B cell (primary cell): Measurements from ENCODE around the gene AXDND1. TPM values are rescaled to one million over a fixed set of nuclear protein-coding genes. Genes with fewer than 3 reads are reported as not detected.

Experiments
- ATAC-seq: fragments of 200-7000 bp; cut with Tn5 transposase; one replicate; pipeline ENCODE4 v1.10.0; 2021; ENCODE audit warnings: low read depth, mild to moderate bottlenecking, moderate number of reproducible peaks, moderate library complexity
- CTCF ChIA-PET: fragments of 350-600 bp; sonication (Branson Sonifier 250); formaldehyde crosslinking; loops from one replicate; lab custom pipeline; 2021; ENCODE audit warnings: antibody characterized with exemption, inconsistent platforms; lab: Charles Lee
- POLR2A ChIA-PET: fragments of 350-600 bp; sonication (Branson Sonifier 250); formaldehyde crosslinking; loops from one replicate; lab custom pipeline; 2021; ENCODE audit warnings: antibody characterized with exemption; lab: Charles Lee
- DNase-seq: peaks from one replicate; pipeline ENCODE4 v3.0.0; 2013
- H2AFZ ChIP-seq: 2 replicates; pipeline ENCODE4 v1.6.1; 2012; ENCODE audit warnings: mild to moderate bottlenecking, low read depth, low read length; ENCODE audit not compliant: insufficient read depth, poor library complexity, severe bottlenecking
- H3K27ac ChIP-seq, 2 donors: 1 replicate in 1 of 2; 2 replicates in 1 of 2; pipeline ENCODE4 v1.5.1; 2012 to 2013; ENCODE audit warnings: low read length in 2 of 2, mild to moderate bottlenecking in 2 of 2, moderate library complexity in 1 of 2
- H3K27me3 ChIP-seq, 4 experiments: fragments of 200-600 bp in 1 of 4; sonication (generic) in 1 of 4; replicated peaks in 1 of 4; 1 replicate in 2 of 4; 2 replicates in 2 of 4; pipeline versions ENCODE4 v1.6.1 to v1.7.0; 2013 to 2016; ENCODE audit warnings: low read length in 3 of 4, mild to moderate bottlenecking in 2 of 4, mixed read lengths in 1 of 4, moderate library complexity in 1 of 4; ENCODE audit not compliant: insufficient read depth in 4 of 4, control insufficient read depth in 3 of 4; ENCODE audit errors: control extremely low read depth in 1 of 4
- H3K36me3 ChIP-seq, 2 experiments: replicated peaks in 1 of 2; 1 replicate in 1 of 2; 2 replicates in 1 of 2; pipeline versions ENCODE4 v1.6.1 to v1.7.1; 2013; ENCODE audit warnings: low read length in 1 of 2; ENCODE audit not compliant: insufficient read depth in 2 of 2, control insufficient read depth in 1 of 2; ENCODE audit errors: control extremely low read depth in 1 of 2, extremely low read depth in 1 of 2
- H3K4me1 ChIP-seq, 2 donors: fragments of 200-600 bp in 1 of 2; sonication (generic) in 1 of 2; 1 replicate in 1 of 2; 2 replicates in 1 of 2; pipeline versions ENCODE4 v1.5.1 to v1.6.1; 2013 to 2017; ENCODE audit warnings: low read length in 2 of 2; ENCODE audit not compliant: control insufficient read depth in 2 of 2, insufficient read depth in 2 of 2
- H3K4me2 ChIP-seq: replicated peaks from 2 replicates; pipeline ENCODE3; 2012; ENCODE audit warnings: mild to moderate bottlenecking, low read depth, low read length; ENCODE audit not compliant: poor library complexity, severe bottlenecking
- H3K4me3 ChIP-seq, 5 experiments: fragments of 200-600 bp in 1 of 5; sonication (generic) in 1 of 5; 1 replicate in 3 of 5; 2 replicates in 2 of 5; pipeline versions ENCODE4 v1.5.1 to v1.7.0; 2011 to 2016; ENCODE audit warnings: low read length in 4 of 5, mild to moderate bottlenecking in 4 of 5, low read depth in 2 of 5, control low read depth in 1 of 5, moderate library complexity in 1 of 5; ENCODE audit not compliant: insufficient read depth in 1 of 5; ENCODE audit errors: control extremely low read depth in 1 of 5, extremely low read depth in 1 of 5
- H3K79me2 ChIP-seq: fragments of 200-600 bp; sonication (generic); one replicate; pipeline ENCODE4 v1.6.0; 2016; ENCODE audit warnings: low read length; ENCODE audit not compliant: control insufficient read depth, insufficient read depth
- H3K9ac ChIP-seq: fragments of 200-600 bp; sonication (generic); 2 replicates; pipeline ENCODE4 v1.6.1; 2017; ENCODE audit warnings: mild to moderate bottlenecking, low read length, moderate library complexity
- H3K9me3 ChIP-seq, 3 donors: one replicate each; pipeline versions ENCODE4 v1.6.1 to v1.7.1; 2013; ENCODE audit warnings: low read length in 2 of 3; ENCODE audit not compliant: control insufficient read depth in 2 of 3, insufficient read depth in 1 of 3; ENCODE audit errors: control extremely low read depth in 1 of 3
- H4K20me1 ChIP-seq: 2 replicates; pipeline ENCODE4 v1.6.0; 2012; ENCODE audit warnings: mild to moderate bottlenecking, low read length; ENCODE audit not compliant: insufficient read depth, control insufficient read depth, poor library complexity, severe bottlenecking
- H3K27ac Mint-ChIP-seq: one replicate; pipeline ENCODE4 v1.8.0; 2021; ENCODE audit warnings: mixed read lengths
- H3K27me3 Mint-ChIP-seq: one replicate; pipeline ENCODE4 v1.8.0; 2021; ENCODE audit warnings: mixed read lengths
- H3K4me1 Mint-ChIP-seq: one replicate; pipeline ENCODE4 v1.8.0; 2021; ENCODE audit warnings: mixed read lengths
- H3K4me3 Mint-ChIP-seq: one replicate; pipeline ENCODE4 v1.8.0; 2021; ENCODE audit warnings: mixed read lengths
- H3K9me3 Mint-ChIP-seq: one replicate; pipeline ENCODE4 v1.8.0; 2022; ENCODE audit warnings: mixed read lengths; ENCODE audit not compliant: insufficient read depth
- EZH2 ChIP-seq: IDR thresholded peaks from 2 replicates; pipeline ENCODE4 v1.6.1; 2012; ENCODE audit warnings: borderline replicate concordance, low read depth, mild to moderate bottlenecking, moderate library complexity, low read length; ENCODE audit not compliant: insufficient read depth, poor library complexity, severe bottlenecking
- WGBS: methylation state at CpG from one replicate; pipeline ENCODE4 v1.1.5; 2013; ENCODE audit warnings: missing lambda C conversion rate; ENCODE audit not compliant: insufficient coverage; 5-methylcytosine and 5-hydroxymethylcytosine counted together
- intact Hi-C: fragments of 100-400 bp; cut with micrococcal nuclease; formaldehyde crosslinking; loops from one replicate; pipeline ENCODE4 v1.10.0; 2022
- polyA plus RNA-seq: library from polyadenylated mRNA; depleted of rRNA; stranded (reverse); fragments of >200 nt; gene quantifications from 2 replicates; pipeline ENCODE4 v1.2.3, GENCODE V29; 2012
- total RNA-seq, 2 donors: library from RNA; stranded (reverse); fragments of 120-200 nt in 1 of 2; gene quantifications; 1 replicate in 1 of 2; 2 replicates in 1 of 2; pipeline versions ENCODE4 v1.2.3 to v1.2.4, GENCODE V29; 2013 to 2022
- TF ChIP-seq, protein P1 (sequence below): fragments of 200-600 bp; IDR thresholded peaks from one replicate; pipeline ENCODE4 v1.8.0; 2022; ENCODE audit warnings: antibody characterized with exemption, mild to moderate bottlenecking

AXDND1 gene
- total and polyA plus RNA-seq, 2 donors (not counting 1 experiment from before 2014, with no cell fraction given) = 0.40 to 1.1 TPM

DNA sequence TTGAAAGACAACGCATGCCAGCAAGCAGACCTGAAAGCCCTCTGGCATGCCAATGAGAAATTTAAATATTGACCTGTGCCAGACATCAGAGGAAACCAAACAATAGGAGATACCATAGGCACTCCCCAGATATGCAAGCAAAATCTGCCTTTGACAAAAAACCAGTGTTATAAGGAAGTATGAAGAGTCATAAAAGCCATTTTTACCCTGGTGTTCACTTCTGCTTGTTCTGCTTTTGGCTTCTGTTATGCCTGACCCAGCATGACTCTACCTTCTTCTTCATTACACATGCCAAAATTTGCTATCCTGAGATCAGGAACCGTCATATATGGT, 183.6 kb downstream of the AXDND1 start:
- Histone ChIP-seq H3K27me3 (peaks cover 0 to 2% (median 0%) of the 10 kb centered on the region in 4 experiments), H3K4me3 (no peak overlapping the region), H2AFZ (no peak overlapping the region), H3K4me1 (no peaks in the 10 kb centered on the region), H4K20me1 (no peaks in the 10 kb centered on the region), H3K4me2 (no peak overlapping the region), H3K9ac (no peak overlapping the region), H3K27ac (no peak overlapping the region), H3K79me2 (no peaks in the 10 kb centered on the region), H3K36me3 (no peaks in the 10 kb centered on the region), H3K9me3 (no peaks in the 10 kb centered on the region)
- H3K4me3 Mint-ChIP-seq = no peak overlapping the region
- no peak for ATAC-seq
- no CpG with 5 or more reads among the region's 2 CpGs for WGBS
- no peaks in the 10 kb centered on the region for H3K4me1 Mint-ChIP-seq
- CTCF ChIA-PET = no interaction called here
- POLR2A ChIA-PET = no interaction called here
- no peak for DNase-seq
- intact Hi-C loops = no loop called here
- H3K27me3 Mint-ChIP-seq = peaks cover 7% of the 10 kb centered on the region
- no peak for TF ChIP-seq EZH2
- TF ChIP-seq, protein P1, sequence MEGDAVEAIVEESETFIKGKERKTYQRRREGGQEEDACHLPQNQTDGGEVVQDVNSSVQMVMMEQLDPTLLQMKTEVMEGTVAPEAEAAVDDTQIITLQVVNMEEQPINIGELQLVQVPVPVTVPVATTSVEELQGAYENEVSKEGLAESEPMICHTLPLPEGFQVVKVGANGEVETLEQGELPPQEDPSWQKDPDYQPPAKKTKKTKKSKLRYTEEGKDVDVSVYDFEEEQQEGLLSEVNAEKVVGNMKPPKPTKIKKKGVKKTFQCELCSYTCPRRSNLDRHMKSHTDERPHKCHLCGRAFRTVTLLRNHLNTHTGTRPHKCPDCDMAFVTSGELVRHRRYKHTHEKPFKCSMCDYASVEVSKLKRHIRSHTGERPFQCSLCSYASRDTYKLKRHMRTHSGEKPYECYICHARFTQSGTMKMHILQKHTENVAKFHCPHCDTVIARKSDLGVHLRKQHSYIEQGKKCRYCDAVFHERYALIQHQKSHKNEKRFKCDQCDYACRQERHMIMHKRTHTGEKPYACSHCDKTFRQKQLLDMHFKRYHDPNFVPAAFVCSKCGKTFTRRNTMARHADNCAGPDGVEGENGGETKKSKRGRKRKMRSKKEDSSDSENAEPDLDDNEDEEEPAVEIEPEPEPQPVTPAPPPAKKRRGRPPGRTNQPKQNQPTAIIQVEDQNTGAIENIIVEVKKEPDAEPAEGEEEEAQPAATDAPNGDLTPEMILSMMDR = no peak
- H3K27ac Mint-ChIP-seq = no peak overlapping the region
- no peaks in the 10 kb centered on the region for H3K9me3 Mint-ChIP-seq

DNA sequence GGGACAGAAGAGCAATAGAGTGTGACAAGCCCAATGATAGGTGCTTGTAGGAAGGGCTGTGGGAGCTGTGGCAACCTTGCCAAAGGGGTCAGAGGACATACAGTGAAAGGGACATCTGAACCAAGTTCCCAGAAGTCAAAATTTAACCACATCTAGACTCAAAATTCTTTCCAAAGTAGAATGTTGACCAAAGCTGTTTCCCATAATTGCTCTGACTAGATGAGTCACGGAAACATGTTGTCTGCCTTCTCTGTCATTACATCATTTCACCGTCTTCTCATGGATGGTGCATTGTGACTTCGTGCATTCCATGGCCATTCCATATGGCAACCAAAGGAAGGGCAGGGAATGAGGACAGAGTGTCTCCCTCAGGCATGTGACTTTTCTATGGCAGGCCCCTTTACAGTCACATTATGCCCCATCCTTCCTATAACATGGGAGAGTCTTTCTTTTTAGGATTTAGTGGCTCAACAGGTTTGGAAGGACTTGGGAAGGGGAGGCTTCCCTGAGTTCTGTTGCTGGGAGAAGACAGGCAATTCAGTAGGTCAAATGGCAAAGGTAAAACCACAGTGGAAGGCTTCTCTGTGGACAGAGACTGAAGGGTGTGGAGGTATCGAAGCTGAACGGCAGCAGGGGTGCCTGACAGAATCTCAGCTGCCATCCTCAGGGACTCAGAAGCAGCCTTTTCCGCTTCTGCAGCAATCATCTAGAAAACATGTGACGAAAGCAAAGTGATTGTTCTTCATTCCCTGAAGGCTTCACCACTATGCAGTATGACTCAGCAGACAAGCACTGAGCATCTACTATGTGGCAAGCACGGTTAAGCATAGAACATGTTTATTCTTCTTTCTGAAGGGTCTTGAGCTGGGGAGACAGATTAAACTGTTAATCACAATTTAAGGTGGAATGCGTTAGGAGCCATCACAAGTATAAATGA, 185.2 kb downstream of the AXDND1 start:
- no peaks in the 10 kb centered on the region for H3K9me3 Mint-ChIP-seq
- CTCF ChIA-PET = no interaction called here

More for the DNA sequence above, 185.2 kb downstream of the AXDND1 start:
- no peak for TF ChIP-seq EZH2
- TF ChIP-seq, protein P1 = no peak
- DNase-seq (no peak), ATAC-seq (no peak)
- Histone ChIP-seq H3K36me3 (no peaks in the 10 kb centered on the region), H3K9me3 (no peaks in the 10 kb centered on the region), H3K4me2 (no peak overlapping the region), H3K27ac (no peak overlapping the region), H3K4me1 (no peaks in the 10 kb centered on the region), H3K79me2 (no peaks in the 10 kb centered on the region), H3K9ac (no peak overlapping the region), H3K4me3 (no peak overlapping the region), H2AFZ (no peak overlapping the region), H4K20me1 (no peaks in the 10 kb centered on the region), H3K27me3 (peaks cover 0 to 6% (median 0%) of the 10 kb centered on the region in 4 experiments)
- Mint-ChIP-seq H3K4me1 (no peaks in the 10 kb centered on the region), H3K27ac (no peak overlapping the region), H3K27me3 (peaks cover 7% of the 10 kb centered on the region), H3K4me3 (no peak overlapping the region)
- intact Hi-C loops = no loop called here
- 65% methylated on average over 6 of the region's 9 CpGs for WGBS
- POLR2A ChIA-PET = no interaction called here
